Mucosa of descending colon (tissue), 3 donors: Measurements from ENCODE around the gene CHD5. TPM values are rescaled to one million over a fixed set of nuclear protein-coding genes. Genes with fewer than 3 reads are reported as not detected.

ENCODE experiments used
- ATAC-seq: fragments of 200-7000 bp; cut with Tn5 transposase; one replicate; pipeline ENCODE4 v1.9.1; 2020; ENCODE audit warnings: mild to moderate bottlenecking, moderate library complexity
- DNase-seq, 3 donors: peaks; one replicate each; pipeline ENCODE4 v3.0.0-alpha.2; 2020
- H3K36me3 ChIP-seq: fragments of 200-600 bp; one replicate; pipeline ENCODE4 v1.8.0; 2021; ENCODE audit warnings: low read depth, mild to moderate bottlenecking
- H3K4me1 ChIP-seq: fragments of 200-600 bp; one replicate; pipeline ENCODE4 v1.8.0; 2021; ENCODE audit warnings: low read depth, mild to moderate bottlenecking
- H3K4me3 ChIP-seq: fragments of 200-600 bp; one replicate; pipeline ENCODE4 v1.8.0; 2021; ENCODE audit warnings: mild to moderate bottlenecking
- H3K9me3 ChIP-seq: fragments of 200-600 bp; one replicate; pipeline ENCODE4 v1.8.0; 2021; ENCODE audit warnings: mild to moderate bottlenecking
- CTCF ChIP-seq: fragments of 200-600 bp; IDR thresholded peaks from one replicate; pipeline ENCODE4 v1.8.0; 2022; ENCODE audit warnings: antibody characterized with exemption, mild to moderate bottlenecking
- intact Hi-C, 2 donors: fragments of 100-400 bp; cut with DNase I in 1 of 2; cut with micrococcal nuclease in 1 of 2; formaldehyde crosslinking; loops; one replicate each; pipeline versions ENCODE4 v1.11.0 to v1.11.1; 2022; cut with DNase I, micrococcal nuclease
- total RNA-seq, 3 donors: library from RNA; stranded (reverse); fragmentation: NEBNext Ultra II Directional in 2 of 3; extraction: Animal tissue kit (Norgen Biotek cat#: 25700) in 2 of 3; gene quantifications; one replicate each; pipeline versions ENCODE4 v1.2.1 to v1.2.4, GENCODE V29; 2021 to 2023
- donor health status: DM: no; HTN: no; CAD: no; lungs with moderate emphysema.
- donor health status: DM: no; HTN: no; CAD: no.
- donor health status: DM: no; HTN: yes; CAD: no.

CHD5 gene
- total RNA-seq, 3 donors from 2014 or later: 0.17 to 2.1 (median 0.22) TPM

- H3K36me3 ChIP-seq: no peaks in the 10 kb centered on the region
- no peak for DNase-seq
- ATAC-seq: no peak
- intact Hi-C loops: no loop called here
- H3K4me3 ChIP-seq: no peak overlapping the region
- TF ChIP-seq CTCF: no peak
- H3K4me1 ChIP-seq: peaks cover 6% of the 10 kb centered on the region
- H3K9me3 ChIP-seq: no peaks in the 10 kb centered on the region
Measured at GRCh38 chr1:6181347-6181770, 1.2 kb upstream of the CHD5 start.

- DNase-seq (peak in 1 of 3 donors; percentile 25), ATAC-seq (no peak)
- Histone ChIP-seq H3K4me1 (peaks cover 6% of the 10 kb centered on the region), H3K9me3 (no peaks in the 10 kb centered on the region), H3K4me3 (no peak overlapping the region), H3K36me3 (no peaks in the 10 kb centered on the region)
- TF ChIP-seq CTCF: no peak
- intact Hi-C loops: no loop called here
Measured at GRCh38 chr1:6180707-6181311, 688 bp upstream of the CHD5 start.

GRCh38 chr1:6179564-6180175 lies 451 bp downstream of the CHD5 start:
- TF ChIP-seq CTCF: no peak
- DNase-seq (peak in 1 of 3 donors; percentile 15), ATAC-seq (no peak)
- Histone ChIP-seq H3K4me3 (no peak overlapping the region), H3K4me1 (peaks cover 6% of the 10 kb centered on the region), H3K9me3 (no peaks in the 10 kb centered on the region), H3K36me3 (no peaks in the 10 kb centered on the region)
- intact Hi-C loops: no loop called here

- Histone ChIP-seq H3K4me3 (no peak overlapping the region), H3K36me3 (no peaks in the 10 kb centered on the region), H3K4me1 (peaks cover 6% of the 10 kb centered on the region), H3K9me3 (no peaks in the 10 kb centered on the region)
- intact Hi-C loops: no loop called here
- DNase-seq (peak in 1 of 3 donors; percentile 8), ATAC-seq (no peak)
- TF ChIP-seq CTCF: no peak
Measured at GRCh38 chr1:6178751-6179563, 1.2 kb downstream of the CHD5 start.

GRCh38 chr1:6177681-6178380 lies 2.3 kb downstream of the CHD5 start:
- peak in 1 of 3 donors; percentile 16 for DNase-seq
- H3K9me3 ChIP-seq: no peaks in the 10 kb centered on the region
- no peak for ATAC-seq
- intact Hi-C loops: no loop called here
- TF ChIP-seq CTCF: no peak
- H3K36me3 ChIP-seq: no peaks in the 10 kb centered on the region
- H3K4me1 ChIP-seq: peaks cover 6% of the 10 kb centered on the region
- no peak overlapping the region for H3K4me3 ChIP-seq
